GM12878 (cell line): Measurements from ENCODE around the gene SCN5A. TPM values are rescaled to one million over a fixed set of nuclear protein-coding genes. Genes with fewer than 3 reads are reported as not detected.

Source experiments
- ATAC-seq: fragments of 200-7000 bp; cut with Tn5 transposase; 3 replicates; pipeline ENCODE4 v1.9.1; 2020; ENCODE audit warnings: mild to moderate bottlenecking, moderate library complexity
- BruUV-seq: library from RNA; stranded (reverse); fragments of 400-500 nt; replicated peaks from 2 replicates; lab custom pipeline; 2021; lab: Mats Ljungman, UMichigan
- CTCF ChIA-PET: fragments of 300-600 bp; sonication (Branson Sonifier 250); formaldehyde crosslinking; extraction: SDS; loops from one replicate; lab custom pipeline; 2021; ENCODE audit warnings: inconsistent platforms; lab: Yijun Ruan, JAX
- POLR2A ChIA-PET: fragments of 350-600 bp; formaldehyde crosslinking; extraction: SDS; loops from one replicate; lab custom pipeline; 2021; ENCODE audit warnings: inconsistent platforms; lab: Charles Lee
- RAD21 ChIA-PET: fragments of 300-600 bp; sonication (Branson Sonifier 250); formaldehyde crosslinking; loops from one replicate; lab custom pipeline; 2023; ENCODE audit warnings: antibody characterized with exemption; ENCODE audit not compliant: unreplicated experiment; lab: Charles Lee
- SMC1A ChIA-PET: fragments of 300-600 bp; sonication (Branson Sonifier 250); formaldehyde crosslinking; loops from one replicate; lab custom pipeline; 2023; ENCODE audit not compliant: unreplicated experiment, uncharacterized antibody; lab: Charles Lee
- DNase-seq: peaks from one replicate; pipeline ENCODE4 v3.0.0-alpha.2; 2011; ENCODE audit warnings: low read depth, low spot score
- FAIRE-seq: peaks from 3 replicates; lab custom pipeline; 2011; peaks lifted over from hg19 to GRCh38; lab: Jason Lieb, UNC
- H2AFZ ChIP-seq: 2 replicates; pipeline ENCODE4 v1.6.0; 2011; ENCODE audit warnings: low read depth, low read length, control low read depth; ENCODE audit not compliant: control insufficient read depth
- H3K27ac ChIP-seq: 2 replicates; pipeline ENCODE4 v1.5.1; 2011; ENCODE audit warnings: control low read depth; ENCODE audit not compliant: control insufficient read depth, insufficient read depth
- H3K27me3 ChIP-seq, 2 experiments: replicated peaks in 1 of 2; 2 replicates each; pipeline versions ENCODE4 v1.6.0 to v1.6.1; 2011; ENCODE audit warnings: low read length in 1 of 2; ENCODE audit not compliant: control insufficient read depth in 2 of 2, insufficient read depth in 2 of 2
- H3K36me3 ChIP-seq, 2 experiments: 2 replicates each; pipeline ENCODE4 v1.5.1; 2011; ENCODE audit warnings: low read length in 1 of 2; ENCODE audit not compliant: control insufficient read depth in 2 of 2, insufficient read depth in 2 of 2
- H3K4me1 ChIP-seq: 2 replicates; pipeline ENCODE4 v1.6.1; 2011; ENCODE audit warnings: mild to moderate bottlenecking, low read length, moderate library complexity, mixed read lengths; ENCODE audit not compliant: control insufficient read depth, insufficient read depth
- H3K4me2 ChIP-seq: 2 replicates; pipeline ENCODE4 v1.6.0; 2011; ENCODE audit warnings: control low read depth; ENCODE audit not compliant: control insufficient read depth, insufficient read depth
- H3K4me3 ChIP-seq: fragments of 200-600 bp; sonication (generic); 2 replicates; pipeline ENCODE4 v1.5.1; 2016
- H3K79me2 ChIP-seq: 2 replicates; pipeline ENCODE4 v1.6.0; 2011; ENCODE audit warnings: low read length; ENCODE audit not compliant: control insufficient read depth, insufficient read depth
- H3K9ac ChIP-seq: 2 replicates; pipeline ENCODE4 v1.8.0; 2011; ENCODE audit warnings: low read length, control low read depth, mixed read lengths; ENCODE audit not compliant: control insufficient read depth, insufficient read depth
- H3K9me3 ChIP-seq: replicated peaks from 3 replicates; pipeline ENCODE4 v1.5.1; 2011; ENCODE audit warnings: mild to moderate bottlenecking, low read length; ENCODE audit not compliant: control insufficient read depth, insufficient read depth
- H4K20me1 ChIP-seq: 2 replicates; pipeline ENCODE4 v1.6.0; 2011; ENCODE audit not compliant: control insufficient read depth, insufficient read depth
- CEBPB ChIP-seq, 2 experiments: fragments of 150-350 bp in 1 of 2; IDR thresholded peaks; 2 replicates each; pipeline ENCODE4 v1.6.1; 2012 to 2014; ENCODE audit warnings: low read depth in 2 of 2, low read length in 2 of 2, borderline replicate concordance in 1 of 2, inconsistent platforms in 1 of 2
- EGR1 ChIP-seq, 2 experiments: IDR thresholded peaks; 1 replicate in 1 of 2; 2 replicates in 1 of 2; pipeline ENCODE4 v1.6.1; 2011 to 2012; ENCODE audit warnings: low read depth in 2 of 2, low read length in 2 of 2, borderline replicate concordance in 1 of 2, mild to moderate bottlenecking in 1 of 2, moderate library complexity in 1 of 2
- EZH2 ChIP-seq: IDR thresholded peaks from 2 replicates; pipeline ENCODE4 v1.6.1; 2012; ENCODE audit warnings: low read depth, mild to moderate bottlenecking, control low read depth, inconsistent platforms, low read length, borderline replicate concordance; ENCODE audit not compliant: control insufficient read depth
- FOS ChIP-seq: IDR thresholded peaks from 3 replicates; pipeline ENCODE4 v1.6.1; 2011; ENCODE audit warnings: borderline replicate concordance; ENCODE audit not compliant: insufficient read length; ENCODE audit errors: extremely low read depth
- HDAC6 ChIP-seq: fragments of 200-600 bp; sonication (generic); IDR thresholded peaks from one replicate; pipeline ENCODE4 v1.8.0; 2017; ENCODE audit warnings: antibody characterized with exemption; ENCODE audit not compliant: unreplicated experiment
- HDGF ChIP-seq: fragments of 450-650 bp; IDR thresholded peaks from 2 replicates; pipeline ENCODE4 v1.6.1; 2016; ENCODE audit warnings: antibody characterized with exemption
- NFYA ChIP-seq: IDR thresholded peaks from 2 replicates; pipeline ENCODE4 v1.6.1; 2011; ENCODE audit warnings: low read depth, mild to moderate bottlenecking, low read length, improper control_type of control experiment, borderline replicate concordance
- PAX5 ChIP-seq: IDR thresholded peaks from 2 replicates; pipeline ENCODE4 v1.6.1; 2011; ENCODE audit warnings: low read depth, low read length, borderline replicate concordance
- PKNOX1 ChIP-seq: fragments of 450-650 bp; IDR thresholded peaks from 2 replicates; pipeline ENCODE4 v1.6.1; 2016; ENCODE audit warnings: mild to moderate bottlenecking
- SIN3A ChIP-seq: IDR thresholded peaks from 2 replicates; pipeline ENCODE4 v1.6.1; 2012; ENCODE audit warnings: low read depth, low read length, improper control_type of control experiment
- SPI1 ChIP-seq: IDR thresholded peaks from 2 replicates; pipeline ENCODE4 v1.6.1; 2011; ENCODE audit warnings: low read depth, mild to moderate bottlenecking, low read length, moderate library complexity, borderline replicate concordance; ENCODE audit not compliant: insufficient read depth
- SUPT20H ChIP-seq: IDR thresholded peaks from 2 replicates; pipeline ENCODE4 v1.6.1; 2011; ENCODE audit warnings: low read depth, mild to moderate bottlenecking, low read length, moderate library complexity, borderline replicate concordance; ENCODE audit not compliant: control insufficient read depth
- SUZ12 ChIP-seq: fragments of 200-600 bp; sonication (generic); IDR thresholded peaks from one replicate; pipeline ENCODE4 v1.6.1; 2018; ENCODE audit warnings: antibody characterized with exemption, mild to moderate bottlenecking; ENCODE audit not compliant: unreplicated experiment
- TCF12 ChIP-seq: IDR thresholded peaks from 2 replicates; pipeline ENCODE4 v1.6.1; 2011; ENCODE audit warnings: low read depth, mild to moderate bottlenecking, low read length
- USF2 ChIP-seq: IDR thresholded peaks from 2 replicates; pipeline ENCODE4 v1.6.1; 2011; ENCODE audit warnings: low read depth, low read length, improper control_type of control experiment, borderline replicate concordance
- WRNIP1 ChIP-seq: IDR thresholded peaks from 2 replicates; pipeline ENCODE4 v1.6.1; 2011; ENCODE audit warnings: low read depth, low read length, improper control_type of control experiment, borderline replicate concordance
- ZNF24 ChIP-seq: fragments of 450-650 bp; IDR thresholded peaks from 2 replicates; pipeline ENCODE4 v1.6.1; 2017; ENCODE audit warnings: antibody characterized with exemption, mild to moderate bottlenecking
- ZSCAN29 ChIP-seq: fragments of 450-650 bp; IDR thresholded peaks from 2 replicates; pipeline ENCODE4 v1.6.1; 2017; ENCODE audit warnings: mild to moderate bottlenecking, moderate library complexity
- WGBS: methylation state at CpG from one replicate; pipeline ENCODE4 v1.1.6; 2016; ENCODE audit warnings: low lambda C conversion rate; ENCODE audit not compliant: insufficient replicate concordance, insufficient coverage; ENCODE audit errors: missing lambda C conversion rate; 5-methylcytosine and 5-hydroxymethylcytosine counted together
- in situ Hi-C: fragments of 300-500 bp; cut with MboI; formaldehyde crosslinking; loops from 9 replicates; pipeline ENCODE4 v1.14.3; 2018; ENCODE audit warnings: mixed read lengths
- intact Hi-C: fragments of 100-400 bp; cut with micrococcal nuclease; formaldehyde crosslinking; loops from one replicate; pipeline ENCODE4 v1.14.2; 2022; ENCODE audit not compliant: unreplicated experiment
- polyA plus RNA-seq, 11 experiments: library from polyadenylated mRNA; depleted of rRNA in 4 of 11; unstranded in 6 of 11; stranded (reverse) in 5 of 11; fragments of >200 nt; fragmentation: Nextera tagmentation in 4 of 11; fragmentation: Illumina TruSeq in 1 of 11; extraction: Ambion mirVana in 4 of 11; extraction: Trizol in 1 of 11; gene quantifications; 1 replicate in 1 of 11; 2 replicates in 10 of 11; pipeline versions ENCODE4 v1.2.1 to v1.2.3, GENCODE V29; 2011 to 2016; ENCODE audit warnings: inconsistent platforms in 2 of 11, missing spikeins in 2 of 11, low read depth in 1 of 11
- total RNA-seq, 4 experiments: library from RNA; depleted of rRNA in 3 of 4; stranded (reverse); fragments of >200 nt in 3 of 4; fragmentation: Illumina TruSeq in 1 of 4; extraction: Trizol in 1 of 4; gene quantifications; 2 replicates each; pipeline versions ENCODE4 v1.2.1 to v1.2.3, GENCODE V29; 2013 to 2021
- TF ChIP-seq, protein P1 (sequence below): IDR thresholded peaks from 2 replicates; pipeline ENCODE4 v1.6.1; 2012; ENCODE audit warnings: low read depth, low read length, improper control_type of control experiment
- TF ChIP-seq, protein P2 (sequence below): IDR thresholded peaks from 2 replicates; pipeline ENCODE4 v1.6.1; 2012; ENCODE audit warnings: low read depth, low read length, improper control_type of control experiment

Gene SCN5A
- total and polyA plus RNA-seq, 10 of the 15 experiments (the other 5 are each of a cell fraction or from before 2014, with no cell fraction given): not detected

GRCh38 chr3:38687321-38687720 is 37.8 kb upstream of the SCN5A start:
- Histone ChIP-seq H3K4me3 (no peak overlapping the region), H2AFZ (no peak overlapping the region), H3K27me3 (no peaks in the 10 kb centered on the region; a peak in 2 of 4 replicates), H4K20me1 (no peaks in the 10 kb centered on the region), H3K4me1 (no peaks in the 10 kb centered on the region), H3K9ac (no peak overlapping the region), H3K36me3 (no peaks in the 10 kb centered on the region), H3K79me2 (no peaks in the 10 kb centered on the region), H3K27ac (no peak overlapping the region), H3K9me3 (no peaks in the 10 kb centered on the region), H3K4me2 (no peak overlapping the region)
- RAD21 ChIA-PET: no interaction called here
- intact Hi-C loops: no loop called here
- ATAC-seq (no peak), FAIRE-seq (no peak), DNase-seq (no peak)
- CTCF ChIA-PET: no interaction called here
- WGBS: 17% methylated on average over 2 of the region's 2 CpGs
- SMC1A ChIA-PET: no interaction called here
- no peak for TF ChIP-seq EZH2
- TF ChIP-seq, protein P1, sequence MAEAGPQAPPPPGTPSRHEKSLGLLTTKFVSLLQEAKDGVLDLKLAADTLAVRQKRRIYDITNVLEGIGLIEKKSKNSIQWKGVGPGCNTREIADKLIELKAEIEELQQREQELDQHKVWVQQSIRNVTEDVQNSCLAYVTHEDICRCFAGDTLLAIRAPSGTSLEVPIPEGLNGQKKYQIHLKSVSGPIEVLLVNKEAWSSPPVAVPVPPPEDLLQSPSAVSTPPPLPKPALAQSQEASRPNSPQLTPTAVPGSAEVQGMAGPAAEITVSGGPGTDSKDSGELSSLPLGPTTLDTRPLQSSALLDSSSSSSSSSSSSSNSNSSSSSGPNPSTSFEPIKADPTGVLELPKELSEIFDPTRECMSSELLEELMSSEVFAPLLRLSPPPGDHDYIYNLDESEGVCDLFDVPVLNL: no peak
- TF ChIP-seq SIN3A: no peak
- TF ChIP-seq FOS: no peak
- no peak for TF ChIP-seq PAX5
- TF ChIP-seq HDAC6: no peak
- no peak for TF ChIP-seq PKNOX1
- no peak for TF ChIP-seq USF2
- no peak for TF ChIP-seq SUZ12
- no peak for TF ChIP-seq SPI1
- no peak for TF ChIP-seq ZSCAN29
- TF ChIP-seq NFYA: no peak
- no peak for TF ChIP-seq WRNIP1
- TF ChIP-seq HDGF: no peak
- TF ChIP-seq TCF12: no peak
- no peak for TF ChIP-seq CEBPB (IDR thresholded peaks at IDR 0.05; ENCODE audit: borderline replicate concordance in 1 of 2, low read depth in 2 of 2, low read length in 2 of 2)
- TF ChIP-seq EGR1 (IDR thresholded peaks at IDR 0.05; ENCODE audit: borderline replicate concordance in 1 of 2, low read depth in 2 of 2, low read length in 2 of 2): no peak
- TF ChIP-seq, protein P2, sequence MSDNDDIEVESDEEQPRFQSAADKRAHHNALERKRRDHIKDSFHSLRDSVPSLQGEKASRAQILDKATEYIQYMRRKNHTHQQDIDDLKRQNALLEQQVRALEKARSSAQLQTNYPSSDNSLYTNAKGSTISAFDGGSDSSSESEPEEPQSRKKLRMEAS: no peak
- TF ChIP-seq SUPT20H: no peak
- TF ChIP-seq ZNF24: no peak
- in situ Hi-C loops: no loop called here
- POLR2A ChIA-PET: no interaction called here
- no TSS peak for BruUV-seq
